Cardiac fibroblast (primary cell): ENCODE measurements around the gene CELF1.

Experiments
- DNase-seq, 2 donors: peaks; one replicate each; pipeline versions ENCODE4 v3.0.0 to v3.0.0-alpha.2; 2010; ENCODE audit warnings: low read depth in 2 of 2
- H3K4me3 ChIP-seq, 2 donors: replicated peaks in 1 of 2; 1 replicate in 1 of 2; 2 replicates in 1 of 2; pipeline ENCODE4 v1.5.1; 2011; ENCODE audit warnings: low read depth in 2 of 2, low read length in 2 of 2, mild to moderate bottlenecking in 2 of 2, moderate library complexity in 1 of 2
- CTCF ChIP-seq: IDR thresholded peaks from one replicate; pipeline ENCODE4 v1.5.1; 2011; ENCODE audit warnings: low read depth, mild to moderate bottlenecking, low read length, inconsistent platforms

The CELF1 gene

GRCh38 chr11:47478651-47479329 is 74.1 kb downstream of the CELF1 start:
- no peak for TF ChIP-seq CTCF
- DNase-seq: peak in 1 of 2 donors; percentile 23
- no peak overlapping the region for H3K4me3 ChIP-seq

GRCh38 chr11:47477753-47478152 is 75.2 kb downstream of the CELF1 start:
- no peak for DNase-seq
- H3K4me3 ChIP-seq: no peak overlapping the region
- no peak for TF ChIP-seq CTCF

- TF ChIP-seq CTCF: no peak
- DNase-seq: peak; percentile 52 to 57
- no peak overlapping the region for H3K4me3 ChIP-seq
Measured at GRCh38 chr11:47477323-47477722, 75.6 kb downstream of the CELF1 start.

GRCh38 chr11:47470671-47471070 is 82.3 kb downstream of the CELF1 start:
- DNase-seq: no peak
- no peak for TF ChIP-seq CTCF
- H3K4me3 ChIP-seq: no peak overlapping the region

- DNase-seq: peak in 1 of 2 donors; percentile 53
- H3K4me3 ChIP-seq: no peak overlapping the region
Measured at GRCh38 chr11:47469361-47470179, 83.4 kb downstream of the CELF1 start.

GRCh38 chr11:47468598-47469214 is 84.2 kb downstream of the CELF1 start:
- no peak for TF ChIP-seq CTCF
- no peak overlapping the region for H3K4me3 ChIP-seq
- DNase-seq: no peak

More at GRCh38 chr11:47469361-47470179, 83.4 kb downstream of the CELF1 start:
- no peak for TF ChIP-seq CTCF
